Naive thymus-derived CD8-positive, alpha-beta T cell (primary cell): ENCODE measurements around the gene PRMT3. TPM values are rescaled to one million over a fixed set of nuclear protein-coding genes. Genes with fewer than 3 reads are reported as not detected.
"Not testable (repeated sequence)": the region's sequence is repeated elsewhere in the genome, so short reads cannot be mapped to it uniquely, and the experiment has no call there.

ENCODE experiments used
- ATAC-seq, 2 donors: fragments of 150-1000 bp; cut with Tn5 transposase in 1 of 2; sonication (Bioruptor Pico), chemical (Tn5 transposase) in 1 of 2; 1 replicate in 1 of 2; 2 replicates in 1 of 2; pipeline ENCODE4 v1.10.0; 2021; ENCODE audit warnings: mild to moderate bottlenecking in 2 of 2, moderate library complexity in 2 of 2
- POLR2A ChIA-PET: fragments of 350-600 bp; sonication (Branson Sonifier 250); formaldehyde crosslinking; loops from one replicate; lab custom pipeline; 2021; ENCODE audit warnings: antibody characterized with exemption; lab: Charles Lee
- DNase-seq, 10 donors: peaks; one replicate each; pipeline versions ENCODE4 v3.0.0 to v3.0.0-alpha.2; 2020 to 2022
- H3K27ac Mint-ChIP-seq, 10 donors: one replicate each; pipeline ENCODE4 v1.8.0; 2020 to 2022; ENCODE audit warnings: mild to moderate bottlenecking in 10 of 10, mixed read lengths in 10 of 10, moderate library complexity in 4 of 10, inconsistent platforms in 1 of 10
- H3K27me3 Mint-ChIP-seq, 5 donors: one replicate each; pipeline ENCODE4 v1.8.0; 2021 to 2022; ENCODE audit warnings: mixed read lengths in 5 of 5
- H3K36me3 Mint-ChIP-seq, 3 donors: one replicate each; pipeline ENCODE4 v1.8.0; 2020 to 2022; ENCODE audit warnings: mixed read lengths in 3 of 3, mild to moderate bottlenecking in 2 of 3, inconsistent platforms in 1 of 3
- H3K4me1 Mint-ChIP-seq, 4 donors: one replicate each; pipeline ENCODE4 v1.8.0; 2021 to 2022; ENCODE audit warnings: mixed read lengths in 4 of 4
- H3K4me3 Mint-ChIP-seq, 10 donors: one replicate each; pipeline ENCODE4 v1.8.0; 2020 to 2022; ENCODE audit warnings: mild to moderate bottlenecking in 10 of 10, mixed read lengths in 10 of 10, moderate library complexity in 6 of 10, inconsistent platforms in 1 of 10
- H3K9me3 Mint-ChIP-seq, 9 donors: one replicate each; pipeline ENCODE4 v1.8.0; 2020 to 2022; ENCODE audit warnings: mixed read lengths in 9 of 9, mild to moderate bottlenecking in 3 of 9, inconsistent platforms in 1 of 9, moderate library complexity in 1 of 9
- polyA plus RNA-seq, 3 donors: library from polyadenylated mRNA; unstranded; fragments of 300-500 nt; fragmentation: Illumina TruSeq; gene quantifications; one replicate each; pipeline ENCODE4 v1.2.3, GENCODE V29; 2021
- total RNA-seq, 8 experiments: library from RNA in 2 of 8; stranded (reverse) in 2 of 8; gene quantifications; one replicate each; pipeline ENCODE4 v1.2.3 and lab custom pipeline; 2021 to 2026

The PRMT3 gene
- total and polyA plus RNA-seq, 5 experiments from 2014 or later: 6.5 to 19.1 (median 8.7) TPM

DNA sequence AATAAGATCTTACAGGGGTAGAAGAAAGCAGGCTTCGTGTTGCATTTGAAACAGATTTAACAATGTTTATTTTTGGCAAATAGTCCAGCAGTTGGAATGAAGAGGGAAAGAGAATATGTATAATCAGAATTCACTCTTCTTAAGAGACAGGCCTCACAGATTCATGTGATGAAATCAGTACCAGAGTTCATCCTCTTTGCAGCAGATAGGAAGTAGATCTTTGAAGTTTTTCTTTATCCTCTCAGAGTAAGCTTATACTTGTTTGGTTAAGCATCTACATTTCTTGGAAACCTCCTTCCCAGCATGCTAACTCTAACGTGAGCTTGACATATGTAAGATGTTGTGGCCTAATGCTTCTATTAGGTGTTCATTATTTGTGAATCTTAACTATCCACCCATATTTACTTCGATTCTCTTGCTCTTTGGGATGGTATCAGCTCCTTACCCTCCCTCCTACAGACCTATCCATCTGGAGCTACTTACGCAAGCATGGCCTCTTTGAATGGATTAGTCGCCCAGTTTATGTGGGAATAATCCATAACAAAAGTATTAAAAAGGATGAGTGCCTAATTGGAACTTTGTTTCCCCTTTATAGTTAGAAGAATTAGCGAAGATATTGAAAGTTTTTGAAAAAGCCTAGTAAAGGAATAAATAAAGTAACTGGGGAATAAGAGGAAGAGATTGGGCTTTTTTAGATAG is 80.1 kb downstream of the PRMT3 start:
- peaks cover 0 to 4% (median 0%) of the 10 kb centered on the region in 9 donors for H3K9me3 Mint-ChIP-seq
- POLR2A ChIA-PET: no interaction called here

DNA sequence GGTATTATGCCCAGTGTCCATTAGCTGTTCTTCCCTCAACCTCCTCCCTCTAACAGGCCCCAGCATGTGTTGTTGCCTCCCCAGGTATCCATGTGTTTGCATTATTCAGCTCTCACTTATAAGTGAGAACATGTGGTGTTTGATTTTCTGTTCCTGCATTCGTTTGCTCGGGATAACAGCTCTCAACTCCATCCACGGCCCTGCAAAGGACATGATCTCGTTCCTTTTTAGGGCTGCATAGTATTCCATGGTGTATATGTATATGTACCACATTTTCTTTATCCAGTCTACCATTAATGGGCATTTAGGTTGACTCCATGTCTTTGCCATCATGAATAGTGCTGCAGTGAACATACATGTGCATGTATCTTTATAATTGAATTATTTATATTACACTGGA is 82.8 kb downstream of the PRMT3 start:
- Mint-ChIP-seq H3K36me3 (peaks cover 10 to 62% (median 48%) of the 10 kb centered on the region in 3 donors), H3K9me3 (peaks cover 0 to 4% (median 0%) of the 10 kb centered on the region in 9 donors), H3K4me3 (no peak overlapping the region), H3K4me1 (peaks cover 9 to 28% (median 17%) of the 10 kb centered on the region in 4 donors), H3K27me3 (no peaks in the 10 kb centered on the region), H3K27ac (no peak overlapping the region)
- no peak for DNase-seq
- POLR2A ChIA-PET: no interaction called here
- ATAC-seq: no peak

More for the DNA sequence above, 80.1 kb downstream of the PRMT3 start:
- DNase-seq: no peak
- H3K4me3 Mint-ChIP-seq: no peak overlapping the region
- peak overlapping the region in 2 of 10 donors; percentile 8 to 30 for H3K27ac Mint-ChIP-seq
- peaks cover 4 to 14% (median 7%) of the 10 kb centered on the region in 4 donors for H3K4me1 Mint-ChIP-seq
- ATAC-seq: no peak
- H3K27me3 Mint-ChIP-seq: no peaks in the 10 kb centered on the region
- H3K36me3 Mint-ChIP-seq: peaks cover 18 to 65% (median 52%) of the 10 kb centered on the region in 3 donors

DNA sequence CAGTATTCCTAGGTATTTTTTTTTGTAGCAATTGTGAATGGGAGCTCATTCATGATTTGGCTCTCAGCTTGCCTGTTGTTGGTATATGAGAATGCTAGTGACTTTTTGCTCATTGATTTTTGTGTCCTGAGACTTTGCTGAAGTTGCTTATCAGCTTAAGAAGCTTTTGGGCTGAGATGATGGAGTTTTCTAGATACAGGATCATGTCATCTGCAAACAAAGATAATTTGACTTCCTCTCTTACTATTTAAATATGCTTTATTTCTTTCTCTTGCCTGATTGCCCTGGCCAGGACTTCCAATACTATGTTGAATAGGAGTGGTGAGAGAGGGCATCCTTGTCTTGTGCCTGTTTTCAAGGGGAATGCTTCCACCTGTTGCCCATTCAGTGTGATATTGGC is 84.4 kb downstream of the PRMT3 start:
- POLR2A ChIA-PET, ATAC-seq, H3K9me3 Mint-ChIP-seq, DNase-seq, H3K4me3 Mint-ChIP-seq, H3K27me3 Mint-ChIP-seq: not testable (repeated sequence)
- Mint-ChIP-seq H3K4me1 (peaks cover 10 to 31% (median 22%) of the 10 kb centered on the region in 4 donors), H3K27ac (peak overlapping the region in 1 of 10 donors; percentile 65), H3K36me3 (peaks cover 10 to 60% (median 49%) of the 10 kb centered on the region in 3 donors)

DNA sequence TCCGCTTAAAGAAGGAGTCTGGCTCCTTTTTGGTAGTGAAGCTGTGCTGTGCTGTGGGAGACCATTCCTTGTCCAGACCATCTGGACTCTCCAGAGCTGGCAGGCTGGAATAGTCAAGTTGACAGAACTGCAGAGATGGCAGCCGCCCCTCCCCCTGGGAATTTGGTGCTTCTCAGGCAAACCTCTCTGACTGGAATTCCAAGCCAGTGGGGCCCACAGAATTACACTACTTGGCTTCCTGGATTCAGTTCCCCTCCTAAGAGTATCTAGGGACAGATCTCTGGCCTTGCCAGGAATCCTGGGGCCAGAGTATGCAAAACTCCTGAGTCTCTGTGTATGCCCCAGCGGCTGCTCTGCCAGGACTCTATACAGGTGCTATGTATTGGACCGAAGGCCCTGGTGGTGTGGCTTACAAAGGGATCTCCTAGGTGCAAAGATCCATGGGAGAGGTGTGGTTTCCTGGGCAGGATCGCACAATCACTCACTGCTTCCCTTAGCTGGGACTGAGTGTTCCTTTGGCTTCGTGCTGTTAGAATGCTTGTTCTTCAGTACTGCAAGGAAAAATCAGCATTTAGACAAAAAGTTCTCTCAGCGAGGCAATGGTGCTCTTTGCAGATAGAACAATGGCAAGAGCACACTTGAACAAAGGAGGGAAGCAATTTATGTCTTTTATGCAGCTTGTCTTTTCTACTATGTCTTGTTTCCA is 86.8 kb downstream of the PRMT3 start:
- Mint-ChIP-seq H3K27me3 (no peaks in the 10 kb centered on the region), H3K4me3 (no peak overlapping the region), H3K4me1 (peaks cover 13 to 43% (median 33%) of the 10 kb centered on the region in 4 donors), H3K27ac (no peak overlapping the region), H3K9me3 (peaks cover 0 to 4% (median 0%) of the 10 kb centered on the region in 9 donors), H3K36me3 (peaks cover under 1 to 58% (median 50%) of the 10 kb centered on the region in 3 donors)
- POLR2A ChIA-PET: interaction anchor here (1.1 kb wide), 1 partner anchor 14 kb away, joined by 3 read pairs; no protein-coding TSS in a partner anchor
- no peak for ATAC-seq
- DNase-seq: no peak

DNA sequence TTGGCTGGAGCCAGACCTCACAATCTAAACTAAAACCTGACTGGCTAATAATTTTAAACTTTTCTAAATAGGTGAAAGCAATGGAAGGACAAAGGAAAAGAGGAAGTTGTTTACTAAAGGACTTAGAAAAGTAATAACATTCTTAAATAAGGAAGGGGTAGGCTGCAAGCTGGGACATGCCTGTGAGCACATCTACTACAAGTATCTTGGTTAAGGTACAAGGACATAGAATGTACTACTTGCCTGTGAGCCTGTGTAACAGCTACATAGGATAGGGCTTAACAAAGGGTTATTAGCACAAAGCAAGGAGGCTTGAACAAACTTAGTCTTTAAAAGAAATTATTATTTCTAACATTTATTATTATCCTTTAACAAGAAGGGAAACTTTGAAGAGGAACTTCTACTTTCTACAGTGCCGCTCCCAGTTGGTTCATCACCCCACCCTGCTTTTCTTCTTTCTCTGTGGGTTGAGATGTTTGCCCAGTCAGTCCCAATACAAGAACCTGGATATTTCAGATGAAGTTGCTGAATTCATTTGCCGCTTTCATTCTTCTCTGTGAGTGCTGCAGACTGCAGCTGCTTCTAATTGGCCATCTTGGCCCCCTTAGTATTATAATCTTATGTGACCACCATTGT is 87.5 kb downstream of the PRMT3 start:
- Mint-ChIP-seq H3K4me1 (peaks cover 13 to 43% (median 33%) of the 10 kb centered on the region in 4 donors), H3K36me3 (peaks cover 0 to 61% (median 50%) of the 10 kb centered on the region in 3 donors), H3K9me3 (peaks cover 0 to 4% (median 0%) of the 10 kb centered on the region in 9 donors), H3K4me3 (no peak overlapping the region), H3K27ac (no peak overlapping the region), H3K27me3 (no peaks in the 10 kb centered on the region)
- ATAC-seq: no peak
- POLR2A ChIA-PET: interaction anchor here (1.1 kb wide), 1 partner anchor 13 kb away, joined by 3 read pairs; no protein-coding TSS in a partner anchor
- DNase-seq: no peak

DNA sequence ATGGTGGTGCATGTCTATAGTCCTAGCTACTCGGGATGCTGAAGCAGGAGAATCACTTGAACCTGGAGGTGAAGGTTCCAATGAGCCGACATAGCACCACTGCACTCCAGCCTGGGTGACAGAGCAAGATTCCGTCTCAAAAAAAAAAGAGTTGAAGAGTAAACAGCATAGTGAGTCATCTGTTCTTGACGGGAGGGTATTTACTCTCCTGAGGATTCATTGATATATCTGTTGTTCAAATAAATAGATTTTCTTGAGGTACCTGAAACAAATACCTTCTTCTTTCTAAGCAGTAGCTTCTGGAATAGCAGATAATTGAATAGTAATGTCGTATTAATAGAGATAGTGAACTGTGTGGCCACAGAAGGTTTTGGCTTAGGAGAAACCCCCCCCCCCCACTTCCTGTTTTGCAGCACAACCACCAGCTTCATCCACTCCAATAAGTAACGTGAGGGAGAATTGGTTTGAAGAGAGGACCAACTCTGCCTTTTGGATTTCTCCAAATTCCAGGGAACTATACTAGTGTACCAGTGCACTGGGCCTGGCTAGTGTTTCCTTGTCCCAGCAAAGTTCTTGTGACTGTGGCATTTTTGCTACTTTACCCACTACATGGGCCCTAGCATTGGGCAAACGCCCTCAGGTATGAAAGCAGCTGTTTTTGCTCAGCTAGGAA is 90.0 kb downstream of the PRMT3 start:
- peak overlapping the region in 6 of 10 donors; percentile 26 to 55 (median 39) for H3K27ac Mint-ChIP-seq
- no peak for ATAC-seq
- POLR2A ChIA-PET: no interaction called here
- DNase-seq: no peak
- peaks cover 0 to 55% (median 44%) of the 10 kb centered on the region in 3 donors for H3K36me3 Mint-ChIP-seq
- no peak overlapping the region for H3K4me3 Mint-ChIP-seq
- H3K9me3 Mint-ChIP-seq: peaks cover 0 to 3% (median 0%) of the 10 kb centered on the region in 9 donors
- peaks cover 16 to 34% (median 25%) of the 10 kb centered on the region in 4 donors for H3K4me1 Mint-ChIP-seq
- no peaks in the 10 kb centered on the region for H3K27me3 Mint-ChIP-seq

DNA sequence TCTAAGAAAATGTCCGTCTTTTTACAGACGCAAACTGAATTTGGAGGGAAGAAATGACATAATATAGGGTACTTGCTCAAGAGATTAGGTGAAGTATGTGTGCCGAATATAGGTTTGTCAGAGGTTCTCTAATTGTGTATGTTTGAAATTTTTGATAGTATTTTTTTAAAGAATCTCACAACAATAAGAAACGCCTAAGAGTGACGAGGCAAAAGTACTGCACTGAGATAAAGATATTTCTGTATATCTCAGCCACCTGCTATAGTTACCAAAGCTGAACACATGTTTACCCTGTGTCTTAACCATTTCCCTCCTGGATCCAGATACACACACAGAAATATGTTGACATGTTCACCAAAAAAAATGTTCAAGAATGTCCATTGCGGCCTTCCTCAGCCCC is 92.0 kb downstream of the PRMT3 start:
- ATAC-seq (no peak), DNase-seq (no peak)
- no peak overlapping the region for H3K27ac Mint-ChIP-seq
- no peaks in the 10 kb centered on the region for H3K27me3 Mint-ChIP-seq
- H3K4me3 Mint-ChIP-seq: no peak overlapping the region
- peaks cover 14 to 28% (median 16%) of the 10 kb centered on the region in 4 donors for H3K4me1 Mint-ChIP-seq
- POLR2A ChIA-PET: no interaction called here
- H3K9me3 Mint-ChIP-seq: peaks cover 0 to 3% (median 0%) of the 10 kb centered on the region in 9 donors
- H3K36me3 Mint-ChIP-seq: peaks cover 8 to 55% (median 52%) of the 10 kb centered on the region in 3 donors

DNA sequence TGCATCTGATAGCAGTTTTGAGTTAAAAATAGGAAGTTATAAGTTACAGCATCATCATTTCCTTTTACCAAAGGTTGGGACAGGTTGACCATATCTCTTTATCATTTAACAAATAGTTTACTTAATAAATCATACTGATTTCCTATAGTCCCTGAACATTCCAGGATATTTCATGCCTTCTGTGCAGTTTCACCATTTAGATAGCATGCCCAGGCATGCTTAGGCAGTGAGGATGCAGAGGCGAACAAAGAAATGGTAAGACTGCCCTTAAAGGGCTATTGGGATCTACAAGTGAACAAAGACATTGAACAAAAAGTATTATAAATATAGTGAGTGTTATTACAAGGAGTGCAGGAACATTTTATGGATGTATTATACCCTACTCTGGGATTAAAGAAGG is 96.4 kb downstream of the PRMT3 start:
- peaks cover 8 to 57% (median 55%) of the 10 kb centered on the region in 3 donors for H3K36me3 Mint-ChIP-seq
- H3K27ac Mint-ChIP-seq: no peak overlapping the region
- H3K9me3 Mint-ChIP-seq: peaks cover 0 to 4% (median 0%) of the 10 kb centered on the region in 9 donors
- no peak for ATAC-seq
- H3K4me3 Mint-ChIP-seq: no peak overlapping the region
- POLR2A ChIA-PET: no interaction called here
- H3K27me3 Mint-ChIP-seq: no peaks in the 10 kb centered on the region
- no peak for DNase-seq
- H3K4me1 Mint-ChIP-seq: peaks cover 0 to 8% (median 2%) of the 10 kb centered on the region in 4 donors

DNA sequence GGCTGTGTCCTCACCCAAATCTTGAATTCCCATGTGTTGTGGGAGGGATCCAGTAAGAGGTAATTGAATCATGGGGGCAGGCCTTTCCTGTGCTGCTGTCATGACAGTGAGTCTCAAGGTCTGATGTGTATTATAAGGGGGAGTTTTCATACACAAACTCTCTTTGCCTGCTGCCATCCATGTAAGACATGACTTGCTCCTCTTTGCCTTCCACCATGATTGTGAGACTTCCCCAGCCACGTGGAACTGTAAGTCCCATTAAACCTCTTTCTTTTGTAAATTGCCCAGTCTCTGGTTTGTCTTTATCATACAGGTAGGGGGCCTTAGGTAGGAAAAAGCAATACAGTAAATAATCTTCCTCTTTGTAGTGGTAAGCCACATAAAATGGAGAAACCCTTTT is 96.9 kb downstream of the PRMT3 start:
- DNase-seq, H3K27me3 Mint-ChIP-seq, H3K27ac Mint-ChIP-seq, H3K4me3 Mint-ChIP-seq, H3K9me3 Mint-ChIP-seq, POLR2A ChIA-PET, H3K4me1 Mint-ChIP-seq, ATAC-seq: not testable (repeated sequence)
- H3K36me3 Mint-ChIP-seq: peaks cover 8 to 54% (median 52%) of the 10 kb centered on the region in 3 donors

DNA sequence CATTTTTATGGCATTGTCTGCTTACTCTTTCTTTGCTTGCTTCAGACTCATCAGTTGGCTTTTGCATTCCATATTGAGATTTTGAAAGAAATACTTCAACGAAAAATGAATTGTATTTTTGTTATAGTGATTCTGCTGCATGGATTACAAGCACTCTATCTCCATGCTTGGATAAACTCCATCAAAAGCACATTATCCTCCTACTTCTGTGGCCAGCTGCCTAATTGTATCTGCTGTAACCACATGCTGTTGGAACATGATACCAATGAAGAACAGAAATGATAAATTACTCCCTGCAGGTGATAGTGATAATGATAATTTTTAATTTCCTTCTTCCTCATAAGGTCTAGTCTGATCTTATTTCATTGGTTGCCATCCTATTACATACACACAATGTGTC is 100.8 kb downstream of the PRMT3 start:
- Mint-ChIP-seq H3K27ac (no peak overlapping the region), H3K27me3 (no peaks in the 10 kb centered on the region), H3K4me3 (no peak overlapping the region), H3K36me3 (peaks cover 4 to 42% (median 34%) of the 10 kb centered on the region in 3 donors), H3K4me1 (no peaks in the 10 kb centered on the region), H3K9me3 (peaks cover 0 to 2% (median 0%) of the 10 kb centered on the region in 9 donors)
- DNase-seq (no peak), ATAC-seq (no peak)
- POLR2A ChIA-PET: interaction anchor here (1.2 kb wide), 1 partner anchor 14 kb away, joined by 3 read pairs; no protein-coding TSS in a partner anchor

DNA sequence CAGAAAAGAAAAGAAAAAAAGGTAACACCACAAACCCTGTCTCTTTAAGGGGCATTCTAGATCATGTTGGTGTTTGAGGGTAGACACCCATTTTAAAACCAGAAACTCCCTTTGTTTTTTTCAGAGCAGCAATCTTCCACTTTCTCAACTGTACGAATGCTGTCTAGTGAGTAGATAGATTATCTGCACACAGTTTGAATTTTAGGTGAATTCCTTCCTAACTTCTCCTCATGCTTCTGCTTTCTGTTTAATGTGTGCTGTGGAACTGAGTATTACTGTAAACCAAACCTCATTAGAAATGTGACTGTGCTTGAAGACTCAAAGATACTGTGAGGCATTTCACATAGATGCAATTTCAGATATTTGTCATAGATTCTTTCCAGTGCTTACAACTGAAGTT is 102.4 kb downstream of the PRMT3 start:
- no peak for ATAC-seq

DNA sequence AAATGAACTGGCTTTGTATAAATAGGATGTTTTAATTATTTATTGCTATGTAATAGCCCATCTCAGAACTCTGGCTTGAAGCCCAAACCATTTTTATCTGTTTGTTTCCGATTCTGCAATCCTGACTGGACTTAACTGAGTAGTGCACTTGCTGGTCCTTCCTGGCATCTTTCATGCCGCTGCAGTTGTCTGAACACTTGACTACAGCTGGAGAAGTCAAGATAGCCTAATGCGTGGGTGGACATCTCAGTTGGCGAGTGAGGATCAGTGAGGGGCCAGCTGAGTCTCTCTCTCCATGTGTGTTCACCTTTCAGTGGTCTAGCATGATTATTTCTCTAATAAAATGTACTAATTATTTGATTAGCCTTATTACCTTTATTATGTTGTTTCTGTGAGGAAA is 105.8 kb downstream of the PRMT3 start:
- peaks cover 5 to 55% (median 20%) of the 10 kb centered on the region in 3 donors for H3K36me3 Mint-ChIP-seq
- POLR2A ChIA-PET: no interaction called here
- no peak for ATAC-seq
- DNase-seq: no peak
- no peaks in the 10 kb centered on the region for H3K4me1 Mint-ChIP-seq
- H3K27ac Mint-ChIP-seq: no peak overlapping the region
- no peaks in the 10 kb centered on the region for H3K9me3 Mint-ChIP-seq
- H3K27me3 Mint-ChIP-seq: no peaks in the 10 kb centered on the region
- no peak overlapping the region for H3K4me3 Mint-ChIP-seq

More for the DNA sequence above, 102.4 kb downstream of the PRMT3 start:
- Mint-ChIP-seq H3K4me1 (no peaks in the 10 kb centered on the region), H3K27ac (no peak overlapping the region), H3K36me3 (peaks cover 0 to 41% (median 21%) of the 10 kb centered on the region in 3 donors), H3K27me3 (no peaks in the 10 kb centered on the region), H3K4me3 (no peak overlapping the region), H3K9me3 (no peaks in the 10 kb centered on the region)
- POLR2A ChIA-PET: no interaction called here
- DNase-seq: no peak
